Tibial nerve (tissue), 4 donors: ENCODE measurements around the gene NSUN7. TPM values are rescaled to one million over a fixed set of nuclear protein-coding genes. Genes with fewer than 3 reads are reported as not detected.

Experiments
- DNase-seq, 2 donors: peaks; one replicate each; pipeline ENCODE4 v3.0.0-alpha.2; 2019; ENCODE audit warnings: low spot score in 2 of 2
- H3K27ac ChIP-seq, 4 donors: fragments of 200-600 bp; sonication (generic) in 3 of 4; one replicate each; pipeline ENCODE4 v1.5.1; 2017 to 2019; ENCODE audit warnings: mild to moderate bottlenecking in 1 of 4
- H3K27me3 ChIP-seq, 2 donors: fragments of 200-600 bp; sonication (generic) in 1 of 2; one replicate each; pipeline versions ENCODE4 v1.5.1 to v1.6.0; 2017 to 2019
- H3K36me3 ChIP-seq, 3 donors: fragments of 200-600 bp; sonication (generic); one replicate each; pipeline ENCODE4 v1.5.1; 2018 to 2019
- H3K4me1 ChIP-seq, 4 donors: fragments of 200-600 bp; sonication (generic) in 3 of 4; one replicate each; pipeline ENCODE4 v1.5.1; 2017 to 2019
- H3K4me3 ChIP-seq, 4 donors: fragments of 200-600 bp; sonication (generic) in 3 of 4; one replicate each; pipeline ENCODE4 v1.5.1; 2017 to 2019; ENCODE audit warnings: mild to moderate bottlenecking in 1 of 4, moderate library complexity in 1 of 4
- H3K9me3 ChIP-seq, 4 donors: fragments of 200-600 bp; sonication (generic) in 3 of 4; one replicate each; pipeline ENCODE4 v1.5.1; 2017 to 2019
- CTCF ChIP-seq, 5 experiments: fragments of 200-600 bp in 3 of 5; fragments of 450-650 bp in 2 of 5; sonication (generic) in 3 of 5; IDR thresholded peaks; one replicate each; pipeline ENCODE4 v1.5.1; 2016 to 2019; ENCODE audit warnings: antibody characterized with exemption in 5 of 5, mild to moderate bottlenecking in 3 of 5, moderate library complexity in 2 of 5
- EP300 ChIP-seq, 2 donors: sonication (generic); formaldehyde crosslinking; IDR thresholded peaks; one replicate each; pipeline ENCODE4 v1.6.1; 2017; ENCODE audit warnings: antibody characterized with exemption in 2 of 2, mild to moderate bottlenecking in 1 of 2
- POLR2A ChIP-seq, 2 donors: fragments of 450-650 bp; IDR thresholded peaks; one replicate each; pipeline ENCODE4 v1.6.1; 2017; ENCODE audit warnings: antibody characterized with exemption in 2 of 2, mild to moderate bottlenecking in 2 of 2, moderate library complexity in 2 of 2
- WGBS, 2 donors: methylation state at CpG; one replicate each; pipeline ENCODE4 v1.1.5; 2018; 5-methylcytosine and 5-hydroxymethylcytosine counted together
- total RNA-seq, 4 donors: library from RNA; depleted of rRNA; stranded (reverse); fragments of >200 nt; gene quantifications; one replicate each; pipeline ENCODE4 v1.1.0, GENCODE V29; 2016

The NSUN7 gene
- total RNA-seq, 4 donors from 2014 or later = 2.0 to 3.1 (median 2.1) TPM; not detected in 1

GRCh38 chr4:40846532-40846931 lies 96.8 kb downstream of the NSUN7 start:
- Histone ChIP-seq H3K4me1 (no peaks in the 10 kb centered on the region), H3K9me3 (no peaks in the 10 kb centered on the region), H3K36me3 (peaks cover 0 to 9% (median 0%) of the 10 kb centered on the region in 3 donors), H3K27me3 (no peaks in the 10 kb centered on the region), H3K4me3 (no peak overlapping the region), H3K27ac (no peak overlapping the region)
- WGBS, 2 donors = 78 to 79% methylated on average over 5 of the region's 5 CpGs
- TF ChIP-seq POLR2A (IDR thresholded peaks at IDR 0.05) (no peak), EP300 (IDR thresholded peaks at IDR 0.05) (no peak), CTCF (IDR thresholded peaks at IDR 0.05) (no peak)
- DNase-seq = no peak

- no peaks in the 10 kb centered on the region for H3K9me3 ChIP-seq
- TF ChIP-seq EP300 (IDR thresholded peaks at IDR 0.05) = no peak
- no peak for TF ChIP-seq CTCF (IDR thresholded peaks at IDR 0.05)
- TF ChIP-seq POLR2A (IDR thresholded peaks at IDR 0.05) = no peak
- H3K36me3 ChIP-seq = no peaks in the 10 kb centered on the region
- H3K4me1 ChIP-seq = no peaks in the 10 kb centered on the region
- DNase-seq = no peak
- H3K27me3 ChIP-seq = no peaks in the 10 kb centered on the region
- 70 to 73% methylated on average over 5 of the region's 5 CpGs for WGBS, 2 donors
- H3K4me3 ChIP-seq = no peak overlapping the region
- H3K27ac ChIP-seq = no peak overlapping the region
Observed at GRCh38 chr4:40848251-40848650, 98.5 kb downstream of the NSUN7 start.

GRCh38 chr4:40848940-40849339 lies 99.2 kb downstream of the NSUN7 start:
- TF ChIP-seq EP300 (IDR thresholded peaks at IDR 0.05) (no peak), POLR2A (IDR thresholded peaks at IDR 0.05) (no peak), CTCF (IDR thresholded peaks at IDR 0.05) (no peak)
- no peak overlapping the region for H3K27ac ChIP-seq
- H3K4me3 ChIP-seq = no peak overlapping the region
- no peaks in the 10 kb centered on the region for H3K36me3 ChIP-seq
- no peak for DNase-seq
- 81 to 90% methylated on average over 3 of the region's 3 CpGs for WGBS, 2 donors
- no peaks in the 10 kb centered on the region for H3K27me3 ChIP-seq
- no peaks in the 10 kb centered on the region for H3K4me1 ChIP-seq
- no peaks in the 10 kb centered on the region for H3K9me3 ChIP-seq

GRCh38 chr4:40850496-40850895 lies 100.7 kb downstream of the NSUN7 start:
- Histone ChIP-seq H3K4me3 (no peak overlapping the region), H3K36me3 (no peaks in the 10 kb centered on the region), H3K4me1 (no peaks in the 10 kb centered on the region), H3K27ac (no peak overlapping the region), H3K9me3 (no peaks in the 10 kb centered on the region), H3K27me3 (no peaks in the 10 kb centered on the region)
- TF ChIP-seq POLR2A (IDR thresholded peaks at IDR 0.05) (no peak), EP300 (IDR thresholded peaks at IDR 0.05) (no peak), CTCF (IDR thresholded peaks at IDR 0.05) (no peak)
- 90 to 93% methylated on average over 4 of the region's 4 CpGs for WGBS, 2 donors
- DNase-seq = no peak

- H3K27me3 ChIP-seq = no peaks in the 10 kb centered on the region
- DNase-seq = no peak
- H3K36me3 ChIP-seq = peaks cover 0 to 7% (median 0%) of the 10 kb centered on the region in 3 donors
- TF ChIP-seq CTCF (IDR thresholded peaks at IDR 0.05) (no peak), EP300 (IDR thresholded peaks at IDR 0.05) (no peak), POLR2A (IDR thresholded peaks at IDR 0.05) (no peak)
- H3K4me1 ChIP-seq = peaks cover 0 to 20% (median 6%) of the 10 kb centered on the region in 4 donors
- no peaks in the 10 kb centered on the region for H3K9me3 ChIP-seq
- WGBS, 2 donors = 46 to 48% methylated on average over 16 of the region's 16 CpGs
- H3K27ac ChIP-seq = no peak overlapping the region
- peak overlapping the region in 3 of 4 donors; percentile 23 to 48 (median 46) for H3K4me3 ChIP-seq
Observed at GRCh38 chr4:40856277-40856839, 106.6 kb downstream of the NSUN7 start.
